Gastroesophageal sphincter (tissue), 4 donors: ENCODE results near the gene DDC. TPM values are rescaled to one million over a fixed set of nuclear protein-coding genes. Genes with fewer than 3 reads are reported as not detected.

Source experiments
- ATAC-seq: fragments of 150-250 bp; one replicate; pipeline ENCODE4 v1.9.1; 2016; ENCODE audit warnings: mild to moderate bottlenecking, moderate library complexity
- H3K27ac ChIP-seq, 4 donors: fragments of 200-600 bp; sonication (generic) in 3 of 4; 1 replicate in 3 of 4; 2 replicates in 1 of 4; pipeline ENCODE4 v1.5.1; 2016 to 2019
- H3K27me3 ChIP-seq: fragments of 200-600 bp; sonication (generic); one replicate; pipeline ENCODE4 v1.5.1; 2019
- H3K36me3 ChIP-seq, 2 donors: fragments of 200-600 bp; sonication (generic); one replicate each; pipeline ENCODE4 v1.5.1; 2019; ENCODE audit warnings: control low read depth in 1 of 2
- H3K4me1 ChIP-seq, 3 donors: fragments of 200-600 bp; sonication (generic); 1 replicate in 2 of 3; 2 replicates in 1 of 3; pipeline ENCODE4 v1.5.1; 2016 to 2019; ENCODE audit warnings: control low read depth in 2 of 3
- H3K4me3 ChIP-seq, 2 donors: fragments of 200-600 bp; sonication (generic); one replicate each; pipeline ENCODE4 v1.5.1; 2019; ENCODE audit warnings: mild to moderate bottlenecking in 1 of 2, moderate library complexity in 1 of 2
- H3K9me3 ChIP-seq, 3 donors: fragments of 200-600 bp; sonication (generic); one replicate each; pipeline ENCODE4 v1.5.1; 2017 to 2019; ENCODE audit warnings: control low read depth in 2 of 3
- CTCF ChIP-seq, 4 experiments: fragments of 200-600 bp in 2 of 4; fragments of 450-650 bp in 2 of 4; sonication (generic) in 1 of 4; IDR thresholded peaks; one replicate each; pipeline ENCODE4 v1.5.1; 2017 to 2019; ENCODE audit warnings: antibody characterized with exemption in 4 of 4, mild to moderate bottlenecking in 2 of 4, moderate library complexity in 2 of 4
- EP300 ChIP-seq: sonication (generic); formaldehyde crosslinking; IDR thresholded peaks from one replicate; pipeline ENCODE4 v1.6.1; 2017; ENCODE audit warnings: antibody characterized with exemption, mild to moderate bottlenecking
- POLR2A ChIP-seq, 2 donors: fragments of 450-650 bp; IDR thresholded peaks; one replicate each; pipeline ENCODE4 v1.6.1; 2017; ENCODE audit warnings: antibody characterized with exemption in 2 of 2, mild to moderate bottlenecking in 2 of 2, moderate library complexity in 1 of 2
- POLR2AphosphoS5 ChIP-seq: sonication (generic); formaldehyde crosslinking; IDR thresholded peaks from one replicate; pipeline ENCODE4 v1.6.1; 2017; ENCODE audit warnings: antibody characterized with exemption
- WGBS, 2 donors: methylation state at CpG; one replicate each; pipeline ENCODE4 v1.1.5; 2018; ENCODE audit warnings: low coverage in 1 of 2; 5-methylcytosine and 5-hydroxymethylcytosine counted together
- total RNA-seq, 4 donors: library from RNA; depleted of rRNA; stranded (reverse); fragments of >200 nt; gene quantifications; one replicate each; pipeline ENCODE4 v1.1.0, GENCODE V29; 2016

The DDC gene
- total RNA-seq, 4 donors from 2014 or later = not detected

GRCh38 chr7:50486512-50486911 is 78.7 kb downstream of the DDC start:
- no peaks in the 10 kb centered on the region for H3K36me3 ChIP-seq
- H3K4me1 ChIP-seq = no peaks in the 10 kb centered on the region
- no peak for TF ChIP-seq POLR2AphosphoS5
- TF ChIP-seq EP300 = no peak
- TF ChIP-seq CTCF (IDR thresholded peaks at IDR 0.05) = no peak
- no peak for TF ChIP-seq POLR2A (IDR thresholded peaks at IDR 0.05)
- no peaks in the 10 kb centered on the region for H3K9me3 ChIP-seq
- ATAC-seq = no peak
- H3K27me3 ChIP-seq = no peaks in the 10 kb centered on the region
- 100% methylated on average over 1 of the region's 1 CpG for WGBS, 2 donors
- no peak overlapping the region for H3K27ac ChIP-seq
- no peak overlapping the region for H3K4me3 ChIP-seq

GRCh38 chr7:50481867-50482266 is 83.3 kb downstream of the DDC start:
- H3K36me3 ChIP-seq = no peaks in the 10 kb centered on the region
- peaks cover 4% of the 10 kb centered on the region for H3K27me3 ChIP-seq
- whole genome bisulfite sequencing, 2 donors = 86 to 91% methylated on average over 8 of the region's 8 CpGs
- H3K27ac ChIP-seq = no peak overlapping the region
- no peak for TF ChIP-seq CTCF (IDR thresholded peaks at IDR 0.05)
- no peak for TF ChIP-seq EP300
- no peak for TF ChIP-seq POLR2A (IDR thresholded peaks at IDR 0.05)
- TF ChIP-seq POLR2AphosphoS5 = no peak
- no peak overlapping the region for H3K4me3 ChIP-seq
- H3K4me1 ChIP-seq = no peaks in the 10 kb centered on the region
- H3K9me3 ChIP-seq = no peaks in the 10 kb centered on the region
- no peak for ATAC-seq

- no peak for ATAC-seq
- Histone ChIP-seq H3K4me3 (no peak overlapping the region), H3K27ac (no peak overlapping the region), H3K9me3 (no peaks in the 10 kb centered on the region), H3K4me1 (no peaks in the 10 kb centered on the region), H3K36me3 (no peaks in the 10 kb centered on the region), H3K27me3 (peaks cover 4% of the 10 kb centered on the region)
- TF ChIP-seq POLR2AphosphoS5 (no peak), CTCF (IDR thresholded peaks at IDR 0.05) (no peak), POLR2A (IDR thresholded peaks at IDR 0.05) (no peak), EP300 (no peak)
- WGBS, 2 donors = 25 to 42% methylated on average over 1 to 2 of the region's 4 CpGs
Measured at GRCh38 chr7:50480797-50481196, 84.4 kb downstream of the DDC start.

GRCh38 chr7:50479743-50480517 is 85.3 kb downstream of the DDC start:
- H3K27ac ChIP-seq = no peak overlapping the region

More at GRCh38 chr7:50479743-50480517, 85.3 kb downstream of the DDC start:
- no peaks in the 10 kb centered on the region for H3K9me3 ChIP-seq
- WGBS, 2 donors = 74 to 90% methylated on average over 3 to 5 of the region's 7 CpGs
- peaks cover 4% of the 10 kb centered on the region for H3K27me3 ChIP-seq
- no peak for ATAC-seq
- TF ChIP-seq POLR2A (IDR thresholded peaks at IDR 0.05) = no peak
- no peak for TF ChIP-seq CTCF (IDR thresholded peaks at IDR 0.05)
- no peak for TF ChIP-seq EP300
- no peak for TF ChIP-seq POLR2AphosphoS5
- H3K4me3 ChIP-seq = no peak overlapping the region
- H3K4me1 ChIP-seq = no peaks in the 10 kb centered on the region
- H3K36me3 ChIP-seq = no peaks in the 10 kb centered on the region
